Measurements from ENCODE around the gene GCSAML.

Gene GCSAML

DNA sequence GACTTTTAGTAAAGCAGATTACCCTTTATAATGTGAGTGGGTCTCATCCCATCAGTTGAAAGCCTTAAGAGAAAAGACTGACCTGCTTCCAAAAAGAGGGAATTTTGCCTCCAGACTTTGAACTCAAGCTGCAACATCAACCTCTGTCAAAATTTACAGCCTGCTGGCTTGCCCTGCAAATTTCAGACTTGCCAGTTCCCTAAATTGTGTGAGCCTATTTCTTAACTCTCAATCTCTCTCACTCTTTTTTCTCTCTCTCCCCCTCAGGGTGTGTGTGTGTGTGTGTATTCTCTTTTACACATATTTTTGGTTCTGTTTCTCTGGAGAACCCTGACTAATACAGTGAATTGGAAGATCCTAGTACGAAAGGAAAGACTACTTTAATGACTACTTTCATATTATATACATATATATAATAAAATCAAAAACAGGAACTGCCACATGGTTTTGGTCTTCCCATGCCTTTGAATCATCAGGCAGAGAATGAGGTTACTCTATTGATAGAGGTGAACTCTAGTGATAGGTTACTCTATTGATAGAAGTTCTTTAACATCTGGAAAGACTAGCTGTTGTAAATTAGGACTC is 19.1 kb upstream of the GCSAML start:
- no peak overlapping the region for H3K4me3 ChIP-seq (ENCODE audit: control insufficient read depth, low read depth, low read length)
- TF ChIP-seq, protein P1, sequence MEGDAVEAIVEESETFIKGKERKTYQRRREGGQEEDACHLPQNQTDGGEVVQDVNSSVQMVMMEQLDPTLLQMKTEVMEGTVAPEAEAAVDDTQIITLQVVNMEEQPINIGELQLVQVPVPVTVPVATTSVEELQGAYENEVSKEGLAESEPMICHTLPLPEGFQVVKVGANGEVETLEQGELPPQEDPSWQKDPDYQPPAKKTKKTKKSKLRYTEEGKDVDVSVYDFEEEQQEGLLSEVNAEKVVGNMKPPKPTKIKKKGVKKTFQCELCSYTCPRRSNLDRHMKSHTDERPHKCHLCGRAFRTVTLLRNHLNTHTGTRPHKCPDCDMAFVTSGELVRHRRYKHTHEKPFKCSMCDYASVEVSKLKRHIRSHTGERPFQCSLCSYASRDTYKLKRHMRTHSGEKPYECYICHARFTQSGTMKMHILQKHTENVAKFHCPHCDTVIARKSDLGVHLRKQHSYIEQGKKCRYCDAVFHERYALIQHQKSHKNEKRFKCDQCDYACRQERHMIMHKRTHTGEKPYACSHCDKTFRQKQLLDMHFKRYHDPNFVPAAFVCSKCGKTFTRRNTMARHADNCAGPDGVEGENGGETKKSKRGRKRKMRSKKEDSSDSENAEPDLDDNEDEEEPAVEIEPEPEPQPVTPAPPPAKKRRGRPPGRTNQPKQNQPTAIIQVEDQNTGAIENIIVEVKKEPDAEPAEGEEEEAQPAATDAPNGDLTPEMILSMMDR (IDR thresholded peaks at IDR 0.05; ENCODE audit: control insufficient read depth, insufficient read depth, low read depth, low read length, missing control alignments) = no peak
- DNase-seq (ENCODE audit: low read depth) = no peak

DNA sequence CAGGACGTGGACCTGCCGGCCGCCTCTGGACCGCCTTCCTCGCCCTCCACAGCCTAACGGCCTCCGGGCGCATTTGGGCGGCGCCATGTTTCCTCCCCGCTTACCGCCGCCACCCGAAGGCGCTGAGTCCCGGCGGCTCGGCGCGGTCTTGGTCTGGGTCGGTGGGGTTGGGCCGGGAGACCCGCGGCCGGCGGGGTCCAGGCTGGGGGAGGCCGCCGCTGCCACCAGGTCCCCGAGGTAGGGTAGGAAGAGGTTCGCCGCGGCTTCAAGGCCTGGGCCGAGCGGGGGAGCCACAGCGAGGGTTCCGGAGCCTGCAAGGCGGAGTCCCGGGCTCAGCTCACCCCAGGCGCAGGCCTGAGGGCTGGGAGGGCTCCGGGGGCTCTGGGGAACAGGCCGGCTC is 18.1 kb upstream of the GCSAML start:
- DNase-seq (ENCODE audit: low read depth) = no peak
- no peak overlapping the region for H3K4me3 ChIP-seq (ENCODE audit: control insufficient read depth, low read depth, low read length)
- TF ChIP-seq, protein P1 (IDR thresholded peaks at IDR 0.05; ENCODE audit: control insufficient read depth, insufficient read depth, low read depth, low read length, missing control alignments) = no peak

DNA sequence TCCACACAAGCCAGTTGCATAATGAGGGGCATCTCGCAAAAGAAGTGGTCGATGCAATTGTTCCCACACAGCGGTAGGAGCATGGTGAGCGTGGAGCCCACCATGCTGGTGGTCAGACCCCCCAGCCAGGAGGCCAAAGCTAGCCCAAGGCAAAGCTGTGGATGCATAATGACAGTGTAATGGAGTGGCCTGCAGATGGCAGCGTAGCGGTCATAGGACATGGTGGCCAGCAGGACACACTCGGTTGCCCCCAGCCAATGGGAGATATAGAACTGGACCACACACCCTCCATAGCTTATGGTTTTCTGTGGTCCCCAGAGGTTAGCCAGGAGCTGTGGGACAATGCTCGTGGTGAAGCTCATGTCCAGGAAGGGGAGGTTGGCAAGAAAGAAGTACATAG is 17.0 kb upstream of the GCSAML start:
- TF ChIP-seq, protein P1 (IDR thresholded peaks at IDR 0.05; ENCODE audit: control insufficient read depth, insufficient read depth, low read depth, low read length, missing control alignments) = no peak
- no peak for DNase-seq (ENCODE audit: low read depth)
- H3K4me3 ChIP-seq (ENCODE audit: control insufficient read depth, low read depth, low read length) = no peak overlapping the region

DNA sequence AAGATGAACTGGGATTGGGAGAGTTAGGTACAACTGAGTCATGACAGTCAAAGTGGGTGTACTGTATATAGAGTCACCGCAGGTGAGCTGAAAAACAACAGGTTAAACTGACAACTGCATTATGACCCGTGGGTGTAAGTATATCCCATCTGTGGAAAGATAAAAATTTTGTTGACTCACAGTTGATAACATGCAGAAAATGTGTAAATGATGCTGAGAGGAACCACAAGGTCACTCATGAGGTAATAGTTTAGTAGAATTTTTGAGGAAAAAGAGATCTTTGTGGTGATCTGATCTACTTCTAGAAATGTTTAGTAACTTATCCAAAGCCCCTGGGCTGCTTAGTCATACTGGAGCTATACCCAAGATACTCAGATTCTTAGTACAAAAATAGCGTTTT is 13.5 kb upstream of the GCSAML start:
- TF ChIP-seq, protein P1 (IDR thresholded peaks at IDR 0.05; ENCODE audit: control insufficient read depth, insufficient read depth, low read depth, low read length, missing control alignments) = no peak
- no peak for DNase-seq (ENCODE audit: low read depth)
- no peak overlapping the region for H3K4me3 ChIP-seq (ENCODE audit: control insufficient read depth, low read depth, low read length)

DNA sequence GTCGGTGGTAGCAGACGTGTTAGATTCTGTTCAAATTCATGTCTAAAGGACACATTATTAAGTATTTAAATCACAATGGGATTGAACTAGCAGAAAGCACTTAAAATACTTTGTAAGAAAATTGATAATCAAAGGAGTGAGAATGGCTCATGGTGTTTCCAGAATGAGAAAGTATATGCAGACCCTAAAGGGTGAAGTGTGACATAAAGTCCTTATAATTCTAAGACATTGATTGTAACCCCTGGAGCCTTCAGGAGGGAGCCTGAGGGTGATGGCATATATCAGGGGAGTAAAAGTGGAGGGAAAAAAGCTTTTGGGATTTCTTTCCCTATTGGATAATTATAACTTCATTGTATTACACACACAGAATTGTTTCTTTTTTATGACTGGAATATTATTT is 12.6 kb upstream of the GCSAML start, which contains the start of gene OR2C3:
OR2C3 (minus strand) TSS at position 101 of the 400 bp plus-strand sequence. CDS start 3,929 bp downstream, outside the sequence.
- no peak within 1 kb of the TSS for H3K4me3 ChIP-seq (ENCODE audit: control insufficient read depth, low read depth, low read length)
- no peak for DNase-seq (ENCODE audit: low read depth)
- TF ChIP-seq, protein P1 (IDR thresholded peaks at IDR 0.05; ENCODE audit: control insufficient read depth, insufficient read depth, low read depth, low read length, missing control alignments) = no peak

DNA sequence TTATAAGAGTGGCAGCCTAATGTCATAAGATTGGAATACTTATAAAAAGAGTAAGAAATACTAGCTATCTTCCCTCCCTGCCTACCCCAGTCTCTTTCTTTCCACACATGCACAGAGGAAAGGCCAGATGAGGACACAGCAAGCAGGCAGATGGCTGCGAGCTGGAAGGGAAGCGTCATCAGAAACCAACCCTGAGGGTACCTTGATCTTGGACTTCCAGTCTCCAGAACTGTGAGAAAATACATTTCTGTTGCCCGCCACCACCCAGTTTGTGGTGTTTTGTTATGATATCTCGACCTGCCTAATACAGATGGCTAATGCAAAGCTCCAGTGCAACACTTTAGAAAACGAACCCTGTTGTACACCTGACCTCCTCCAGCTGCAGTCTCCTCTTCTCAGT is 10.4 kb upstream of the GCSAML start:
- TF ChIP-seq, protein P1 (IDR thresholded peaks at IDR 0.05; ENCODE audit: control insufficient read depth, insufficient read depth, low read depth, low read length, missing control alignments) = no peak
- no peak for DNase-seq (ENCODE audit: low read depth)
- no peak overlapping the region for H3K4me3 ChIP-seq (ENCODE audit: control insufficient read depth, low read depth, low read length)

All from AG09309 (cell line).